ENCODE measurements around the gene CLDN5. TPM values are rescaled to one million over a fixed set of nuclear protein-coding genes. Genes with fewer than 3 reads are reported as not detected.
"Not testable (repeated sequence)": the region's sequence is repeated elsewhere in the genome, so short reads cannot be mapped to it uniquely, and the experiment has no call there.

CLDN5 gene
- total RNA-seq, 2 experiments from 2014 or later, result not detected

- POLR2A ChIA-PET, result no interaction called here
- CTCF ChIA-PET, result no interaction called here
Measured at GRCh38 chr22:19548964-19549363, 24.8 kb upstream of the CLDN5 start.

DNA sequence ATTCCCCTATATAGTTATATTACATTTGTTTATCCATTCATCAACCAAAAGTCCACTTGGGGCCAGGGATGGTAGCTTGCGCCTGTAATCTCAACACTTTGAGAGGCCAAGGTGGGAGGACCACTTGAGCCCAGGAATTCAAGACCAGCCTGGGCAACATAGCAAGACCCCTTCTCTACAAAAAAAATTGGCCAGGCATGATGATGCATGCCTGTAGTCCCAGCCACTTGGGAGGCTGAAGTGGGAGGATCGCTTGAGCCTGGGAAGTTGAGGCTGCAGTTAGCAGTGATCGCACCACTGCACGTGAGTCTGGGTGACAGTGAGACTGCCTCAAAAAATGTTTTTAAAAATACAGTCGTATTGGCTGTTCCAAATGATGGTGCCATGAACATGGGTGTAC is 24.2 kb upstream of the CLDN5 start:
- CTCF ChIA-PET, POLR2A ChIA-PET: not testable (repeated sequence)

DNA sequence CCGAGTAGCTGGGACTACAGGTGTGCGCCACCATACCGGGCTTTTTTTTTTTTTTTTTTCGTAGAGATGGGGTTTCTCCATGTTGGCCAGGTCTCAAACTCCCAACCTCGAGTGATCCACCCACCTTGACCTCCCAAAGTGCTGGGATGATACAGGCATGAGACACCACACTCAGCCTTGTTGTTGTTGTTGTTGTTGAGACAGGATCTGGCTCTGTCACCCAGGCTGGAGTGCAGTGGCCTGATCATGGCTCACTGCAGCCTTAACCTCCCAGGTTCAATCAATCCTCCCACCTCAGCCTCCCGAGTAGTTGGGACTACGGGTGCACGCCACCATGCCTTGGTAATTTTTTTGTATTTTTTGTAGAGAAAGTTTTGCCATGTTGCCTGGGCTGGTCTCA is 23.4 kb upstream of the CLDN5 start:
- CTCF ChIA-PET, result no interaction called here
- POLR2A ChIA-PET, result no interaction called here

GRCh38 chr22:19546680-19547079 is 22.5 kb upstream of the CLDN5 start:
- ChIA-PET CTCF (no interaction called here), POLR2A (no interaction called here)

- POLR2A ChIA-PET, result interaction anchor here (0.6 kb wide), 1 partner anchor 53 kb away, joined by 4 read pairs; no protein-coding TSS in a partner anchor
- CTCF ChIA-PET, result no interaction called here
Measured at GRCh38 chr22:19545935-19546207, 21.7 kb upstream of the CLDN5 start.

- ChIA-PET CTCF (no interaction called here), POLR2A (no interaction called here)
Measured at GRCh38 chr22:19543970-19544708, 19.9 kb upstream of the CLDN5 start.

GRCh38 chr22:19540394-19540793 is 16.2 kb upstream of the CLDN5 start:
- ChIA-PET CTCF (no interaction called here), POLR2A (no interaction called here)

GRCh38 chr22:19537941-19538488 is 13.8 kb upstream of the CLDN5 start:
- POLR2A ChIA-PET, result interaction anchor here (0.6 kb wide), 1 partner anchor 240 kb away, joined by 3 read pairs; no protein-coding TSS in a partner anchor
- CTCF ChIA-PET, result interaction anchor here (0.7 kb wide), 1 partner anchor 141 kb away, joined by 3 read pairs; no protein-coding TSS in a partner anchor

- ChIA-PET CTCF (interaction anchor here (0.6 kb wide), 1 partner anchor 15 kb away, joined by 3 read pairs; no protein-coding TSS in a partner anchor), POLR2A (no interaction called here)
Measured at GRCh38 chr22:19536564-19536963, 12.4 kb upstream of the CLDN5 start.

GRCh38 chr22:19535001-19535400 is 10.8 kb upstream of the CLDN5 start:
- ChIA-PET POLR2A (no interaction called here), CTCF (no interaction called here)

DNA sequence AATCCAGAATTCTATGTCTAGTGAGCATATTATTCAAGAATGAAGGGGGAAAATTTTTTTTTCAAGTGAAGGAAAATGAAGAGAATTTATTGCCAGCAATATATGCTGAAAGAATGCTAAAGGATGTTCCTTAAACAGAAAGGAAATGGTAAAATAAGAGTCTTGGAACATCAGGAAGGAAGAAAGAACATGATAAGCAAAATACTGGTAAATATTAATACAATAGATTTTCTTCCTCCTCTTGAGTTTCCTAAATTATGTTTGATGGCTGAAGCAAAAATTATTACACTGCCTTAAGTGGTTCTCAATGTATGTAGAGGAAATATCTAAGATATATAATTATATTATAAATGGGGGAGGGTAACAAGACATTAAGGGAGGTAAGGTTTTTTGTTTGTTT is 9.6 kb upstream of the CLDN5 start:
- ChIA-PET CTCF (no interaction called here), POLR2A (no interaction called here)

DNA sequence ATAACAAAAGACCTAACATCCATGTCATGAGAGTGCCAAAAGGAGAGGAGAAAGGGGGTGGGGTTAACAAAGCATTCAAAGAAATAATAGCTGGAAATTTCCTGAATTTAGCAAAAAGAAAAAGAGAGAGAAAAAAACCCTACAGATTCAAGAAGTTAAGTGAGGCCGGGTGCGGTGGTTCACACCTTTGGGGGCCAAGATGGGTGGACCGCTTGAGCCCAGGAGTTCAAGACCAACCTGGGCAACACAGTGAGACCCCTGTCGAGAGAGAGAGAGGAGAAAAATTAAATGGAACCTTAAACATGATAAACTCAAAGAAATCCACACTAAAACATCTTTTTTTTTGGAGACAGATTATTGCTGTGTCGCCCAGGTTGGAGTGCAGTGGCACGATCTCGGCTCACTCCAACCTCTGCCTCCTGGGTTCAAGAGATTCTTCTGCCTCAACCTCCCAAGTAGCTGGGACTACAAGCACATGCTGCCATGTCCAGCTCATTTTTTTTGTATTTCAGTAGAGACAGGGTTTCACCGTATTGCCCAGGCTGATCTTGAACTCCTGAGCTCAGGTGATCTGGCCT is 8.9 kb upstream of the CLDN5 start:
- POLR2A ChIA-PET, result interaction anchor here (0.7 kb wide), 1 partner anchor 12 kb away, joined by 16 read pairs; no protein-coding TSS in a partner anchor
- CTCF ChIA-PET, result no interaction called here

- CTCF ChIA-PET, POLR2A ChIA-PET: not testable (repeated sequence)
Measured at GRCh38 chr22:19531327-19531726, 7.1 kb upstream of the CLDN5 start.

DNA sequence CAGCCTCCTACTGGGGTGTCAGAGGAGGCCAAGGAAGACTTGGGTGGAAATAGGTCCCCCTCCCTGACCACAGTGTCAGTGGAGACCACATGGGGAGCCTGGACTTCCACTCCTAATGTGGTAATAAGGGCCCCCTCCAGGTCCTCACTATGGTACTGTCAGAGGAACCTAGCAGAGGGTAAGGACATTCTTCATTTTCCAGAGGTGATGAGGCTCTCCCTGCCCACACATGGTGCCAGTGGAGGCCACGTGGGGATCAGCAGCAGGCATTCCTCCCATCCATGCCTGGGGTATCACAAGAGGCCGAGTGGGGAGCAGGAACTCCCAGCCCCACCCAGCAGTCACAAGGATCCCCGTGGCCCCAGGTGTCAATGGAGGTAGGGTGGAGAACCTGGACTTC is 6.5 kb upstream of the CLDN5 start:
- ChIA-PET POLR2A (no interaction called here), CTCF (no interaction called here)

DNA sequence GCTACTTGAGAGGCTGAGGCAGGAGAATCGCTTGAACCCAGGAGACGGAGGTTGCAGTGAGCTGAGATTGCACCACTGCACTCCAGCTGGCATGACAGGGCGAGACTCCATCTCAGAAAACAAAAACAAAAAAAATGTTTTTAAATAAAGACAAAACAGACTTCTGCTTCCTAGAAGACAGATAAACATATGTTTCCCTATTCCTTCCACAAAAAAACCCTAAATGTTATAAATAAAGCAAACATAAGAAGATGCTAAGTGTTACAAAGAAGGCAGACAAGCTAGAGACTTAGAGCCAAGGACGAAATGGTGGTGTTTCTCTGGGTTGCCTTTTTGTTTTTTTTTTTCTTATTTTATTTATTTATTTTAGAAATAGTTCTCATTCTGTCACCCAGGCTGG is 5.6 kb upstream of the CLDN5 start:
- ChIA-PET POLR2A (no interaction called here), CTCF (interaction anchor here (0.7 kb wide), 1 partner anchor 99 kb away, joined by 3 read pairs; no protein-coding TSS in a partner anchor)

GRCh38 chr22:19527861-19528417 is 3.7 kb upstream of the CLDN5 start:
- ChIA-PET CTCF (no interaction called here), POLR2A (no interaction called here)

- POLR2A ChIA-PET, result no interaction called here
- CTCF ChIA-PET, result interaction anchor here (0.5 kb wide), 1 partner anchor 14 kb away, joined by 3 read pairs; no protein-coding TSS in a partner anchor
Measured at GRCh38 chr22:19527321-19527721, 3.1 kb upstream of the CLDN5 start.

GRCh38 chr22:19526702-19527111 is 2.5 kb upstream of the CLDN5 start:
- ChIA-PET POLR2A (no interaction called here), CTCF (no interaction called here)

DNA sequence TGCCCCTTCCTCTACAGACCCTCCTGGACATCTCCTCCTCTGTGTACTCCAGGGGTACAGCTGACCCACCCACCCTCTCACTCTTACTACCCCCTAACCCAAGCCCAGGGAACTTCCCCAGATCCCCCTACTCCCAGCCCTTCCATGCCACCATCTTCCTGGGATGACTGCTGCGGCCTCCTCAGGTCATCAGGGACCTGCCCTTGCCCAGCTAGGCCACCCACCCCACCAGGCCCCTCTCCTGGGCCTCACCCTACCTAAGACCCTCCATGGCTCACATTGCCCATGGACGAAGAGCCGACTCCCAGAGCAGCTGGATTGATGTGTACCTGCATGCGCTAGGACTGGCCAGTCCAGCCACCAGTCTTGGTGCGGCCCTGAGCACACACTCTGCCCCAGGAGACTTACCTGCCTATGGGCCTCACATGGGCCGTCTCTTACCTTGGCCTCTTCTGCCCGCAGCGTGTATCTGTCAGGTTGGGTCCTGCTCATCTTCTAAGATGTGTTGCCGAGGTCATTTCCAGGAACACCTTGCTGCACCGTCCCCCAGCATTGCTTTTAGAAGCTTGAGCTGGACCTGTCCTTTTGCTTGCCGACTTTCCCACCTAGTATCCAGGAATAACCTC is 2.0 kb upstream of the CLDN5 start:
- ChIA-PET POLR2A (no interaction called here), CTCF (no interaction called here)

- ChIA-PET CTCF (no interaction called here), POLR2A (no interaction called here)
Measured at GRCh38 chr22:19525666-19526065, 1.5 kb upstream of the CLDN5 start.

- ChIA-PET CTCF (no interaction called here), POLR2A (no interaction called here)
Measured at GRCh38 chr22:19525116-19525660, 978 bp upstream of the CLDN5 start.

Measured in activated CD8-positive, alpha-beta memory T cell treated with anti-CD3 and anti-CD28 coated beads for 36 hours (primary cell).